CD4-positive, alpha-beta T cell treated with Interleukin-6 at 100 ng/mL for 8 hours (primary cell): ENCODE data around the gene ETFDH.
"Not testable (repeated sequence)": the region's sequence is repeated elsewhere in the genome, so short reads cannot be mapped to it uniquely, and the experiment has no call there.

Experiments
- DNase-seq: peaks from one replicate; pipeline ENCODE4 v3.0.0-alpha.2; 2020; ENCODE audit warnings: mixed read lengths, low spot score

The ETFDH gene

DNA sequence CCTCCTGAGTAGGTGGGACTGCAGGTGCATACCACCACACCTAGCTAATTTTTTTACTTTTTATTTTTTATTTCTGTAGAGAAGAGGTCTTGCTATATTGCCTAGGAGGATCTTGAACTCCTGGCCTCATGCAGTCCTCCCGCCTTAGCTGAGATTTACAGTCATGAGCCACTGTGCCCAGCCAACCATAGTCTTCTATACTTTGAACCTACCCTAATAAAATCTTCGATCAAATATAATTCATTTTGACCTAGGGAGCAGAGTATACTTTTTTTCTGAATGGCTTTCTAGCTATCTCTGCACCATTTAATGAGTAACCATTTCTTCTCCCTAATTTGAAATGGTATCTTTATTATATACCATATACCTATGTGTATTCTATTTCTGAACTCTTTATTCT lies 6.7 kb downstream of the ETFDH start:
- no peak for DNase-seq

DNA sequence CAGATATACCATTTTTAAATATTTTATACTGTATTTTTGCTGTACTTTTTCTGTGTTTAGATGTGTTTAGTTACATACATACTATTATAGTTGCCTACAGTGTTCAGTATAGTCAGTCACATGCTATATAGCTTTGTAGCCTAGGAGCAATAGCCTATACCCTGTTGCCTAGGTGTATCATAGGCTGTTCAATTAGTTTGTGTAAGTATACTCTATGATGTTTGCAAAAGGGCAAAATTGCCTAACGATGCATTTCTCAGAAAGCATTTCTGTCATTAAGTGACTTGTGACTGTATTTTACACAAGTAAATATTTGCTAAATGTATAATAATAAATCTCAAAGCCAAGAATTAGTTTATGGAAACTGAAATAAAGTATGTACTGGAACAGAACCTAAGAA lies 9.5 kb downstream of the ETFDH start:
- DNase-seq, result no peak

DNA sequence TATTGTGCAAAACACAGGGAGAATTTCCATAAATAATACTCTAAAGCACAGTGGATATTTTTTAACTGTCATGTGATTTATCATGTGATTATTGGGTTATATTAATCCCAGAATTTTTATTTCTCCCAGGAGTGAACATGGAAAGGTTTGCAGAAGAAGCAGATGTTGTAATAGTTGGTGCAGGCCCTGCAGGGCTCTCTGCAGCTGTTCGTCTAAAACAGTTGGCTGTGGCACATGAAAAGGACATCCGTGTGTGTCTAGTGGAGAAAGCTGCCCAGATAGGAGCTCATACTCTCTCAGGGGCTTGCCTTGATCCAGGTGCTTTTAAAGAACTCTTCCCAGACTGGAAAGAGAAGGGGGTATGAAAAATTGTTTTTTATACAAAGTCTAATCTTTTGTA lies 10.0 kb downstream of the ETFDH start:
- DNase-seq, result no peak

DNA sequence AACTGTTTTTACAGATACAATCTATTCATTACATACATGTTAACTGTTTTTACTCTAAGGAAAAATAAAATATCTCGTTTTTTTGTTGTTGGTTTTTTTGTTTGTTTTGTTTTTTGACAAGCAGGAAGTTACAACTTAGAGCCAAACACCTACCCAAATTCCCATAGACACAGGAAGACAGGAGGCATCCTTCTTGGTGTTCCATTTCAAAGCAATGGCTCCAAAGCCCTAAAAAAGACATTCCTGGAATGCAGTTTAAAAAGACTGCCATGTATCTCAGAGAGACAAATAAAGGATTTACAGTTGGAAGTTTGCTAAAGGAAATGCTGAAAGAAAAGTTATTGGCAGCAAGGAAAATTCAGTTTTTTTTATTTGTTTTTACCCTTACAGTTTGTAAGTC lies 16.7 kb downstream of the ETFDH start:
- DNase-seq, result no peak

DNA sequence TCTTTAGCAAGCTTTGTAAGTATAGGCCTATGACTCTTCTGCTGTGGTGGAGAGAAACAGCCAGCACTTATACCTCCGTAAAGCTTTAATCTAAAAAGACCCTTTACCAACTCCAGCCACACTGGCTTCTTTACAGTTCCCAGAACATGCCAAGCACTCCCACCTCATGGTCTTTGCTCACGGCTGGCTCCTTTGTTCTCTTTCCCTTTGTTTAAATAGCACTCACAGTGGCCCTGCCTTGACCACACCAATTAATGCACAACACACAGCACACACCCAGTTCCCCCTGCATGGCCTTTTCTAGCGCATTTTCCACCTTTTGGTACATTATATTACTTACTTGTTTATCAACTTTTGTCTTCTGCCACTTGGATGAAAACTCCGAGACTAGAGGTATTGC lies 32.2 kb downstream of the ETFDH start:
- DNase-seq, result no peak

DNA sequence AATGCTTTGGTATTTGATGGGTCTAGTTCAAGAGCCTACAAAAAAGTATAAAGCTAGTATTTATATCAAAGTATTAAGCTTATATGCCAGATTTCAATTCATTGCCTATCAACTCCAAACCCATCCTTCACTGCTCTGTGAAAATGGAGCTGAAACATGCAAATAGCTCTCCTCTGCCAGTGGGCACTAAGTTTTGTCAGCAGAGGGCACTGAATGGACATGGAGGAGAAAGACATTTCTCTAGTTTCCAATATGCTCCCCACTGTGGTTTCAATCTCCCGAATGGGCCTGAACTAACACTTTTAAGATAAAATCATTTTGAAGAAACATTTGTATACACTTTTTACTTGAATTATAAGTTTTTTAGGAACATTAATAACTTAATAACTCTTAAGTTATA lies 38.7 kb downstream of the ETFDH start:
- DNase-seq, result no peak

DNA sequence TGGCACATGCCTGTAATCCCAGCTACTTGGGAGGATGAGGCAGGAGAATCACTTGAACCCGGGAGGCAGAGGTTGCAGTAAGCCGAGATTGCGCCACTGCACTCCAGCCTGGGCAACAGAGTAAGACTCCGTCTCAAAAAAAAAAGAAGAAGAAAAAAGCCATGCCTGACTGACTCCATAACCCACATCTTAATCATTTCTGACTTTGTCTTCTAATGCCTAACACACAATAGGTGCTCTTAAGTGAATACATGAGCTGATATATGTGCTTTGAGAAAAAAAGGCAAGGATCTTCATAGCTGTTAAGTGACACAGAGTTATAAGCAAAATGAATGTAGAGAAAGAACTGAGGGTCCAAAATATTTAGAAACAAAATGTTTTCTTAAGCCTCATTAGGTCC lies 40.5 kb downstream of the ETFDH start:
- DNase-seq, result not testable (repeated sequence)

DNA sequence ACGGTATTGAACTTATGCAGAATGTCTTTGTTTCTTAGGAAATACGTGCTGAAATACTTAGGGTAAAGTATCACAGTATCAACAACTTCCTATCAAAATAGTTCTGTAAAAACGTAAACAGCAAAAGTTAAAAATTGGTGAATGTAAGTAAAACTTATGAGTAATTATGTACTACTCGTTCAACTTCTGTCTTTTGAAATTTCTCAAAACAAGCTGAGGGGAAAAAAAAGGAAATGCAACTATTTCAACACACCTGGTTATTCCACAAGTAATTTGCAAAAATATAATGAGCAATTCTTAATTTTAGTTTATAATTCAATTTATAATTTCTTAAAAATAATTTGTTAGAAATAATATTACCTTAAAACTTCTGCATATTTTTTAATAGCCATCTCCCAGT lies 42.8 kb downstream of the ETFDH start:
- no peak for DNase-seq

DNA sequence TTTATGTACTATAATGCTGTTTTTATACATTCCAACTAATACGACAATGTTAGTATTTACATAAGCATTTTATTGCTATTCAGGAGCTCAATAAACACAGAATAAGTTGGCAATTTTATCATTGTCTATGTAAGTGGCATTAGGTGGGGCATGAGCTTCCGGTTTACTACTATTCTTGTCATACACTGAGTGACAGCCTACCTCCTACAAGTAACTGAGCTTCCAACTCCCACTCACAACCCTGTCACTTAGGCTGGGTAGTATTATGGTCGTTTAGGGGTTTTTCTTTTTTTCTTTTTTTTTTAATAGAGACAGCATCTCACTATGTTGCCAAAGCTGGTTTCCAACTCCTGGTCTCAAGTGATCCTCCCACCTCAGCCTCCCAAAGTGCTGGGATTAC lies 43.7 kb downstream of the ETFDH start:
- DNase-seq, result no peak

DNA sequence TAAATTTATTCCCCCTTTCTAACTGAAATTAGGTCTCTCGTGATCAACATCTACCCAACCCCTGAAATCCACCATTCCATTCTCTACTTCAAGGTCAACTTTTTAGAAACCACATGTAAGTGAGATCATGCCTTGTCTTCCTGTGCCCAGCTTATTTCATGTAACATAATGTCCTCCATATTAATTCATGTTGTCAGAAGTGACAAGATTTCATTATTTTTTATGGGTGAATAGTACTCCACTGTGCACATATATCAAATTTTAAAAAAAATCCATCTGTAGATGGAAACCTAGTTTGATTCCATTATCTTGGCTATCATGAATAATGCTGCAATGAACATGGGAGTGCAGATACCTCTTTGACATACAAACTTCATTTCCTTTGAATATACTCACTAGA lies 49.6 kb downstream of the ETFDH start:
- DNase-seq, result no peak

DNA sequence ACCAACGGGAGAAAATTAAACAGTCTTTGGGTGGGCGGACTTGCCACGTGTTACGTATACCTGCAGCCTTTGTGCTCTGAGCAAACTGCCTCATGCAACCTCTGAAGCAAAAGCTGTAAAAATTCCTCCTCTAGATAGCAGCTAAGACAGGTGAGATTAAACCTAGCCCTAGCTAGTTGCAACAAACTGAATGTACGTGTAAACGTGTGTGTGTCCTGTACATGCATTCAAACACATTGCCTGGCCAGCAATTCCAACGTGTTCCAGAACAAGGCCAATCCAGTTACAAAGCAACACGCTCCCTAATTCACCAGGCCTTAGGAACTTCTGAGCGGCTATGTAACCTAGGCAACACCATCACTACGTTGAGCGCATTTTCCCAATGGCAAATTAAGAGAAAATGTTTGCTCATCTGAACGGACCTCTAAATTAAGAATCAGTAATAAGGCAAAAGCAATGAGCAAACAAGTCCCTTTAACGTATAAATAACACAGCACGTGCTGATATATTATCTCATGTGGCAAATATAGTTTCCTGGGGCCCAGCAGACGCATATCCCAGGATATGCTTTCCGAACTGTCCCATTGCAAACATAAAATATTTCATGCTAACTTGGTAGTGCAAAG lies 50.3 kb downstream of the ETFDH start:
- no peak for DNase-seq

DNA sequence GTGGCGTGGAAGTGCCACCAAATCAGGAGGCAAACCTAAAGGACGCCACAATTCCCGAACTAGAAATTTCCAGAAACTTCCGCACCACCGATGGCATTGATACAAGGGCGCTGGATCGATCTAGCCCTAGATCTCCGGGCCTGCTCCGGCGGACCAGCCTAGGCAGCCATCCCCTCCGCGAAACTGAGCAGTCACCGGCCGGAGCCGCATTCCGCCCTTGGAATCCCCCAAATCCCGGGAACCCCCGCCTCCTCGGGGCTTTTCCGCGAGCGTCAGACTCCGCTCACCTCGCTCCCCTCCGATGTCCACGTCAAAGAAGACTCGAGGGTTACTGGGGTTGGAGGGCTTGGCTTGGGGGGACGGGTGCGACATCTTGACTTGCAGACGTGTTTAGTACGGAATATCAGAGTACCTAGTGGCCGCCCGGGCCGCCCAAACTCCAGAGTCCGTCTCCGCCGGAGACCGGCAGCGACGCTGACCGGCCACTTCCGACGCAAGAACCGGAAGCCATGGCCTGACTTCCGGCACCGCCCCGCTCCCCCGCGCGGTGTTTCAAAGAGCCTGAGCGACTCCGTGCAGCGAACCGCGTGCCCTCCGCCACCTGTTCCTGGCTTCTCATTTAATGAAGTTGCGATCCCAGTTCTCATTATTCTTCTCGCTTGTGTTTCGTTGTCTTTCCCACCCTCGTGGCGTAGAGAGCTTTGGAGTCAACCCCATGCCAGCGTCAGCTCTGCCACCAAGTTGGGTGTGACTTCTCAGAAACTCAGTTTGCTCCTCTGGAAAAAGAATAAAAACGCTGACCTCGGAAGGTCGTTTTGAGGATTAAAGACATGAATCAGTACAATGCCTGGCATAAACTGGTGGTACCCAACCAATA lies 51.1 kb downstream of the ETFDH start, which contains the start of gene PPID:
PPID (minus strand) TSS at position 480 of the 877 bp plus-strand sequence; CDS start at position 372, 108 bp downstream.
- peak; percentile 74 for DNase-seq

DNA sequence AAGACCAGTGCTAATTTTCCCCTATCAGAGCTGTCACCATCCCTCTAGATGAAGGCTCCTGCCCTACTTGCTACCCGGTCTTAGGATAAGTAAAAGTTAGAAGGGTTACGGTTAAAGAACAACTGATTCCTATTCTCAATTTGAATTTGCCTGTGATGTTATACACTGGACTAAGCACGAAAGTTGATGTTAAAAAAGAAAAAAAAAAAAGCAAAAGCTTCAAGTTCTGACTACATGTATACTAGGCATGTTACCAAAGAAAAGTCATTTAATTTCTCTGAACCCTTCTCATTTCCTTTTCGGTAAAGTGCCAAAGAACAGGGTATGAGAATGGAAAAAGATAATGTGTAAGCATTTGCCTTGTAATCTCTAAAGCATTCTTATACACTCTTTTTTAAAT lies 52.5 kb downstream of the ETFDH start:
- no peak for DNase-seq

DNA sequence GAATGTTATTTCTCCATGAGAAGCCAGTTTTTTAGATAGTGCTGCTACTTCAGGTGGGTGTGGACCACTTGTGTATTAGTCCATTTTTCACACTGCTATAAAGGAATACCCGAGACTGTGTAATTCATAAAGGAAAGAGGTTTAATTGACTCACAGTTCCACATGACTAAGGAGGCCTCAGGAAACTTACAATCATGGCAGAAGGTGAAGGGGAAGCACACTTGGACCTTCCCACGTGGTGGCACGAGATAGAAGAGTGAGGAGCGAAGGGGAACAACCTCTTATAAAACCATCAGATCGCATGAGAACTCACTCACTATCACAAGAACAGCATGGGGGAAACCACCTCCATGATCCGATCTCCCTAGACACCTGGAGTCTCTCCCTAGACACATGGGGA lies 54.5 kb downstream of the ETFDH start:
- no peak for DNase-seq

DNA sequence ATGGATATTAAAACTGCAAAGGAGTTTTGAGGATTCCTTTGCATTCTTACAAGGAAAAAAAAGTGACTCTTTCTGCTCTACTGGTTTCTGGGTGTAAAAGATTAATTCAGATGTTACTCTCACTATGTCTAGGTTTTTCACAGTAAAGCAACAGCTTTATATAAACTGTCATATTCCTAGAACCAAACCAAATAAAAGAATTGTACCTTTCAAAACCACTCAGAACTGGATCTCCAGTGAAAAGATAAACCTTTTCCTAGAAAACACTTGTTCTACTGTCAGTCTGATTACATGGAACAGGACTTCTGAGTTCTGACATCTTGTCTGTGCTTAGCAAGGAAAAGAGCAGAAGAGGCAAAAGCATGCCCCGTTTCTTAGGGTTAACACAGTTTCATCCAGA lies 56.1 kb downstream of the ETFDH start:
- DNase-seq, result no peak

DNA sequence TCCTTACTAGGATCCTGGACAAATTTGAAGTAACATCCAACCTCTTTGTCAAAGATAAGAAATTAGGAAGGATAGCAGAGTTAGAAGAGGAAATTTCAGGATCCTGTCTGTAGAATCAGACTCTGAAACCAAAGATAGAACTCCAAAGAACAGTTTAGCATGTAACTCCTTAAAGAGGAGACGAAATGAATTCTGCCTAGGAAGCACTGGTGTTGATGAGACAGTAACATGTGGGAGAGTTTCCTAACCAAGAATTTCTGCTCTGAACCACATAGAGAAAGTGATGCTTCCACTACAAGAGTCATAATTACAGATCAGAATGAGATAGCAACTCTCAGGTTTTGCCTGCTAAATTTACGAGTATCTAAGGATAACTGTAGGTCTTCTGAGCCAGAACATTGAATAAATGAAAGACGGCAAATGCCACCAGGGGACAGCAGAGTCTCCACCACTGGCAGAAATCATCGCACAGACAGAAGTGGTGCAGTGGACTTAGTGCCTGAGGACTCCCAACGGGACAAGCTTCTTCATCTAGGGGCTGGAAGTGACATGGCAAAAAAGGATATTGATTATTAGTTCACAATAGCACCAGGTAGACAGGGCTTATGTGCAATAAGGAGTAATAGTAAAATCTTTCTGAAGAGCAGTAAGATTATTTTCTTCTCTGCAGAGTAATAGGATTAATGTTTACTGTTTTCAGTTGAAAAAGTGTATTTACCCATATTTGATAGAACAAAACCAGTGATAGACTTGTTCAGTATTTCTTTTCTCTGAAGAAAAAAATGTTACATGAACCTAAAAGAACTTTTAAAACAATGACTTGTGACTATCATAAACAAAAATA lies 57.8 kb downstream of the ETFDH start:
- DNase-seq, result peak; percentile 46

DNA sequence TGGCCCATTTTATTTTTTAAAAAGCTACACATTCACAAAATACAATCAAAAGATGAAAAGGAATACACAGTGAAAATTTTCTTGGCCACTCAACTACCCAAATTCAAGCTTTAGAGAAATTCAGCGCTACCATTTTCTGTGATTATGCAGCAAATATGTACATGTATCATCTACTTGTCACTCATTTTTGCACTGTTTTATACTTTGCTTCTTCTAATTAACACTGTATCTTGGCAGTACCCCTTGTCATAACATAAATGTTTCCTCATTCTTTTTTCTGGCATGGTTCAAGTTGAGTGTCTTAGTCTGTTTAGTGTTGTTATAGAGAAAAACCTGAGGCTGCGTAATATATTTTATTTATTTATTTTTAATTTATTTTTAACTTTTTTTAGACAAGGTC lies 66.8 kb downstream of the ETFDH start:
- no peak for DNase-seq

DNA sequence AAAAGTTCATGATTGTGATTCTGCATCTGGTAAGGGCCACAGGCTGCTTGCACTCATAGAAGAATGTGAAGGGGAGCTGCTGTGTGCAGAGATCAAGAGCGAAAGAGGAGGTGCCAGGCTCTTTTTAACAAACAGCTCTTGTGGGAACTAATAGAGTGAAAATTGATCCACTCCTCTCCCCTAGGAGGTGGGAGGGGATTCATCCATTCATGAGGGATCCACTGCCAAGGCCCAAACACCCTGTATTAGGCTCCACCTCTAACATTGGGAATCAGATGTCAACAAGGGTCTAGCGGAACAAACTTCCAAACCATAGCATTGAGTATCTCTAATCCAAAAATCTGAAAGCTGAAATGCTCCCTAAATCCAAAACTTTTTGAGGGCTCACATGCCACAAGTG lies 67.5 kb downstream of the ETFDH start:
- DNase-seq, result no peak

DNA sequence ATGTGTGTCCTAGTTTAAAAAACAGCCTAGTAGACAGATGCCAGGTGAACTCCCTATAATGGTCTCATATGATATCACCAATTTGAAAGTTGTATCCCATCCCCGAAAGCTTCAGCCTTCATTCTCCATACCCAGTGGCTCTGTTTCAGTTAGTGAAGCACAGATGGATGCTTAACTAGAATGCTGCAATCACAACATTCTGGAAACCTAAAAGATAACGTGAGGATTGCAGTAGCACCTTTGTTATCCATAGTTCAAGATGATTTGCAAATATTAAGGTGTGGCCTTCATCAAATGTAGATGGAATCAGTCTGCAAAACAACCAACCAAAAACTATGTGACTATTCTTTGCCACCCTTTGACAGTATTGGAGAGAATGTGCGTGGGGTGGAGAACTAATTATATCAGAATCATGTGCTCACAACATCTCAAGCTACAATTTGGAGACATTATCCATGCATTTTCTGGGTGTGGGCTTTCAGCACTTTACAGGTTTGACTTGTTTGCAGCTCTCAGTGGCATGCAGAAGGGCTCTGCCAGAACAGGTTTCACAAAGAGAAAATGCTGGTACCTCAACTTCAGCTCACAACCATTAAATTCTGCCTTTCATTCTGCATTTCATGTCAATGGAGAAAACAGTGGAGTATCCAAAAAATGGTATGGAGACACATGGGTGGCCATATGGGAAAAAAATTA lies 69.4 kb downstream of the ETFDH start:
- DNase-seq, result no peak

DNA sequence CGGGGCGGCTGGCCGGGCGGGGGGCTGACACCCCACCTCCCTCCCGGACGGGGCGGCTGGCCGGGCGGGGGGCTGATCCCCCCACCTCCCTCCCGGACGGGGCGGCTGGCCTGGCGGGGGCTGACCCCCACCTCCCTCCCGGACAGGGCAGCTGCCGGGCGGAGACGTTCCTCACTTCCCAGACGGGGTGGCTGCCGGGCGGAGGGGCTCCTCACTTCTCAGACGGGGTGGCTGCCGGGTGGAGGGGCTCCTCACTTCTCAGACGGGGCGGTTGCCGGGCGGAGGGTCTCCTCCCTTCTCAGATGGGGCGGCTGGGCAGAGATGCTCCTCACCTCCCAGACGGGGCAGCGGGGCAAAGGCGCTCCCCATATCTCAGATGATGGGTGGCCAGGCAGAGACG lies 74.4 kb downstream of the ETFDH start:
- not testable (repeated sequence) for DNase-seq

DNA sequence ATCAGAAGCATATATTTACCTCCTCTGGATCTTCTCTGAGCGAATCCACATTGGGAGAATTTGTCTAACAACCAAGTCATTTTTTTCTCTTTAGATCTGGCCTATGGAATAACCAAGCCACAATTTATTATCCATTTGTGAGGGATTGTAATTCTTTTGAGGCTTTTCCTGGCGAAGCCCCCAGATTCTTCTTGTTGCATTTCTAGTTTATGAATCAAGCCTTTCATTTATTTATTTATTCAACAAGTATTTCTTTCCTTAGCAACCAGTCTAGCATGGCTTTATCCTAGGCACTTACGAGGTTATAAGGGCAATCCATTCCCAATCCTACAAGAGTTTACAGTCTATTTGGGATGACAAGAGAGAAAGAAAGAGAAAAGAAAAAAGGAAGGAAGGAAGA lies 78.3 kb downstream of the ETFDH start:
- DNase-seq, result no peak
